ENCODE data around the gene ACER1.

DNA sequence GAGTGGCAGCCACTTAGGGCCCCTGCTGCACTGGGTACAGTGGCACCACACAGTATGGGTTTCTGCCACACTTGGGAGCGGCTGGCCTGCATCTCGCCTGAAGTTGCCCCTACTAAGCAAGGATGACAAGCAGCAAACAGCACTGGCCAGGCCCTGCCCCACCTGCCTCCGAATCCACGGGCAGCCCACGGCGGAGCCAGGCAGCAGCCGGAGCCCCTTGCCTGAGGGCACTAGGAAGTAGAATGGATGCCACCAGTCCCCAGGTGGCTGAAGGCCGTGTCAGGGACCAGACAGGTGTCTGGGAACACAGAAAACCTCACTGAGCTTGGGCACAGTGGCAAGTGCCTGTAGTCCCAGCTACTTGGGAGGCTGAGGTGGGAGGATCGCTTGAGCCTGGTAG lies 73.0 kb downstream of the ACER1 start:
- TF ChIP-seq CTCF (IDR thresholded peaks at IDR 0.05) (no peak), POLR2A (IDR thresholded peaks at IDR 0.05) (no peak)
